Activated CD4-positive, alpha-beta memory T cell treated with anti-CD3 and anti-CD28 coated beads, Interleukin-2, amount 10 ng/mL, durations not matched to agents 7 days and 5 days (primary cell): Measurements from ENCODE around the gene PERCC1. TPM values are rescaled to one million over a fixed set of nuclear protein-coding genes. Genes with fewer than 3 reads are reported as not detected.
"Not testable (repeated sequence)": the region's sequence is repeated elsewhere in the genome, so short reads cannot be mapped to it uniquely, and the experiment has no call there.

ENCODE experiments used
- CTCF ChIA-PET: fragments of 350-600 bp; sonication (Branson Sonifier 250); formaldehyde crosslinking; loops from one replicate; lab custom pipeline; 2021; ENCODE audit warnings: antibody characterized with exemption, inconsistent platforms; lab: Charles Lee
- POLR2A ChIA-PET: fragments of 350-600 bp; sonication (Branson Sonifier 250); formaldehyde crosslinking; loops from one replicate; lab custom pipeline; 2021; ENCODE audit warnings: antibody characterized with exemption; lab: Charles Lee
- DNase-seq: peaks from one replicate; pipeline ENCODE4 v3.0.0-alpha.2; 2020
- H3K27ac Mint-ChIP-seq: one replicate; pipeline ENCODE4 v1.8.0; 2021; ENCODE audit warnings: mild to moderate bottlenecking, mixed read lengths
- H3K27me3 Mint-ChIP-seq: one replicate; pipeline ENCODE4 v1.8.0; 2021; ENCODE audit warnings: mixed read lengths
- H3K36me3 Mint-ChIP-seq: one replicate; pipeline ENCODE4 v1.8.0; 2021; ENCODE audit warnings: low read depth, mixed read lengths
- H3K4me1 Mint-ChIP-seq: one replicate; pipeline ENCODE4 v1.8.0; 2021; ENCODE audit warnings: mixed read lengths
- H3K4me3 Mint-ChIP-seq: one replicate; pipeline ENCODE4 v1.8.0; 2021; ENCODE audit warnings: mild to moderate bottlenecking, mixed read lengths
- H3K9me3 Mint-ChIP-seq: one replicate; pipeline ENCODE4 v1.8.0; 2021; ENCODE audit warnings: mixed read lengths
- total RNA-seq, 2 experiments: library from RNA; stranded (reverse); gene quantifications; one replicate each; pipeline ENCODE4 v1.2.3, GENCODE V29; 2021

PERCC1 gene
- total RNA-seq, 2 experiments from 2014 or later: not detected

- Mint-ChIP-seq H3K36me3 (peaks cover 3% of the 10 kb centered on the region), H3K9me3 (no peaks in the 10 kb centered on the region), H3K4me3 (no peak overlapping the region), H3K27me3 (no peaks in the 10 kb centered on the region), H3K27ac (no peak overlapping the region), H3K4me1 (peaks cover 3% of the 10 kb centered on the region)
- ChIA-PET CTCF (no interaction called here), POLR2A (no interaction called here)
- DNase-seq: no peak
Measured at GRCh38 chr16:1461146-1461545, 30.3 kb downstream of the PERCC1 start.

- DNase-seq: no peak
- Mint-ChIP-seq H3K4me3 (no peak overlapping the region), H3K4me1 (no peaks in the 10 kb centered on the region), H3K9me3 (no peaks in the 10 kb centered on the region), H3K27me3 (no peaks in the 10 kb centered on the region), H3K36me3 (peaks cover 3% of the 10 kb centered on the region), H3K27ac (no peak overlapping the region)
- CTCF ChIA-PET: no interaction called here
- POLR2A ChIA-PET: no interaction called here
Measured at GRCh38 chr16:1464196-1464893, 33.5 kb downstream of the PERCC1 start.

GRCh38 chr16:1464894-1465566, 34.2 kb downstream of the PERCC1 start:
- no peak overlapping the region for H3K27ac Mint-ChIP-seq
- peaks cover 3% of the 10 kb centered on the region for H3K36me3 Mint-ChIP-seq
- H3K4me3 Mint-ChIP-seq: no peak overlapping the region
- H3K4me1 Mint-ChIP-seq: no peaks in the 10 kb centered on the region
- no peaks in the 10 kb centered on the region for H3K27me3 Mint-ChIP-seq
- ChIA-PET CTCF (no interaction called here), POLR2A (no interaction called here)
- no peaks in the 10 kb centered on the region for H3K9me3 Mint-ChIP-seq
- no peak for DNase-seq

- Mint-ChIP-seq H3K36me3 (peaks cover 3% of the 10 kb centered on the region), H3K27ac (no peak overlapping the region), H3K4me1 (no peaks in the 10 kb centered on the region), H3K9me3 (no peaks in the 10 kb centered on the region), H3K4me3 (no peak overlapping the region), H3K27me3 (no peaks in the 10 kb centered on the region)
- POLR2A ChIA-PET: no interaction called here
- DNase-seq: no peak
- CTCF ChIA-PET: no interaction called here
Measured at GRCh38 chr16:1465567-1465915, 34.7 kb downstream of the PERCC1 start.

- peaks cover 1% of the 10 kb centered on the region for H3K4me1 Mint-ChIP-seq
- POLR2A ChIA-PET: no interaction called here
- no peak overlapping the region for H3K4me3 Mint-ChIP-seq
- no peaks in the 10 kb centered on the region for H3K9me3 Mint-ChIP-seq
- CTCF ChIA-PET: no interaction called here
- H3K27ac Mint-ChIP-seq: no peak overlapping the region
- no peaks in the 10 kb centered on the region for H3K36me3 Mint-ChIP-seq
- no peak for DNase-seq
- no peaks in the 10 kb centered on the region for H3K27me3 Mint-ChIP-seq
Measured at GRCh38 chr16:1466054-1466453, 35.2 kb downstream of the PERCC1 start.

GRCh38 chr16:1466968-1467521, 36.2 kb downstream of the PERCC1 start:
- H3K4me1 Mint-ChIP-seq: peaks cover 4% of the 10 kb centered on the region
- H3K27me3 Mint-ChIP-seq: no peaks in the 10 kb centered on the region
- CTCF ChIA-PET: no interaction called here
- DNase-seq: no peak
- H3K9me3 Mint-ChIP-seq: no peaks in the 10 kb centered on the region
- H3K27ac Mint-ChIP-seq: no peak overlapping the region
- no peak overlapping the region for H3K4me3 Mint-ChIP-seq
- POLR2A ChIA-PET: no interaction called here
- no peaks in the 10 kb centered on the region for H3K36me3 Mint-ChIP-seq

- Mint-ChIP-seq H3K27ac (no peak overlapping the region), H3K36me3 (no peaks in the 10 kb centered on the region), H3K4me3 (no peak overlapping the region), H3K9me3 (no peaks in the 10 kb centered on the region), H3K27me3 (no peaks in the 10 kb centered on the region), H3K4me1 (peaks cover 8% of the 10 kb centered on the region)
- no peak for DNase-seq
- CTCF ChIA-PET: no interaction called here
- POLR2A ChIA-PET: no interaction called here
Measured at GRCh38 chr16:1468426-1468810, 37.5 kb downstream of the PERCC1 start.

GRCh38 chr16:1469141-1469540, 38.3 kb downstream of the PERCC1 start:
- POLR2A ChIA-PET, CTCF ChIA-PET: not testable (repeated sequence)

GRCh38 chr16:1469693-1470201, 38.9 kb downstream of the PERCC1 start:
- no peaks in the 10 kb centered on the region for H3K27me3 Mint-ChIP-seq
- no peaks in the 10 kb centered on the region for H3K36me3 Mint-ChIP-seq
- POLR2A ChIA-PET: no interaction called here
- DNase-seq: no peak
- no peak overlapping the region for H3K4me3 Mint-ChIP-seq
- H3K9me3 Mint-ChIP-seq: no peaks in the 10 kb centered on the region
- no peak overlapping the region for H3K27ac Mint-ChIP-seq
- CTCF ChIA-PET: no interaction called here
- H3K4me1 Mint-ChIP-seq: peaks cover 15% of the 10 kb centered on the region

More at GRCh38 chr16:1469141-1469540, 38.3 kb downstream of the PERCC1 start:
- not testable (repeated sequence) for DNase-seq, H3K4me3 Mint-ChIP-seq, H3K27ac Mint-ChIP-seq, H3K36me3 Mint-ChIP-seq, H3K9me3 Mint-ChIP-seq, H3K27me3 Mint-ChIP-seq
- peaks cover 13% of the 10 kb centered on the region for H3K4me1 Mint-ChIP-seq

- CTCF ChIA-PET: interaction anchor here (0.9 kb wide), 1 partner anchor 235 kb away, joined by 4 read pairs; the partner anchor contains the start of gene MAPK8IP3
- no peaks in the 10 kb centered on the region for H3K27me3 Mint-ChIP-seq
- no peak overlapping the region for H3K4me3 Mint-ChIP-seq
- peaks cover 16% of the 10 kb centered on the region for H3K4me1 Mint-ChIP-seq
- no peaks in the 10 kb centered on the region for H3K9me3 Mint-ChIP-seq
- POLR2A ChIA-PET: no interaction called here
- no peaks in the 10 kb centered on the region for H3K36me3 Mint-ChIP-seq
- no peak overlapping the region for H3K27ac Mint-ChIP-seq
- no peak for DNase-seq
Measured at GRCh38 chr16:1470481-1471251, 39.8 kb downstream of the PERCC1 start.

GRCh38 chr16:1471569-1472194, 40.8 kb downstream of the PERCC1 start:
- Mint-ChIP-seq H3K27ac (no peak overlapping the region), H3K27me3 (no peaks in the 10 kb centered on the region), H3K4me1 (peaks cover 20% of the 10 kb centered on the region), H3K9me3 (no peaks in the 10 kb centered on the region), H3K4me3 (no peak overlapping the region), H3K36me3 (no peaks in the 10 kb centered on the region)
- no peak for DNase-seq
- ChIA-PET POLR2A (no interaction called here), CTCF (interaction anchor here (0.6 to 0.9 kb wide), 2 partner anchors 234 to 660 kb away, joined by 3 to 4 read pairs; partner anchors contain the start of gene MAPK8IP3)

- H3K36me3 Mint-ChIP-seq: no peaks in the 10 kb centered on the region
- no peak for DNase-seq
- H3K27ac Mint-ChIP-seq: peak overlapping the region; percentile 21
- H3K9me3 Mint-ChIP-seq: no peaks in the 10 kb centered on the region
- peak overlapping the region; percentile 52 for H3K4me3 Mint-ChIP-seq
- ChIA-PET CTCF (no interaction called here), POLR2A (no interaction called here)
- H3K4me1 Mint-ChIP-seq: peaks cover 20% of the 10 kb centered on the region
- H3K27me3 Mint-ChIP-seq: no peaks in the 10 kb centered on the region
Measured at GRCh38 chr16:1472974-1473373, 42.1 kb downstream of the PERCC1 start.
